CD1c-positive myeloid dendritic cell (primary cell): ENCODE data around the gene HLA-DRB1.
"Not testable (repeated sequence)": the region's sequence is repeated elsewhere in the genome, so short reads cannot be mapped to it uniquely, and the experiment has no call there.

Experiments
- DNase-seq: peaks from one replicate; pipeline ENCODE4 v3.0.0-alpha.2; 2016; ENCODE audit errors: extremely low spot score

The HLA-DRB1 gene

DNA sequence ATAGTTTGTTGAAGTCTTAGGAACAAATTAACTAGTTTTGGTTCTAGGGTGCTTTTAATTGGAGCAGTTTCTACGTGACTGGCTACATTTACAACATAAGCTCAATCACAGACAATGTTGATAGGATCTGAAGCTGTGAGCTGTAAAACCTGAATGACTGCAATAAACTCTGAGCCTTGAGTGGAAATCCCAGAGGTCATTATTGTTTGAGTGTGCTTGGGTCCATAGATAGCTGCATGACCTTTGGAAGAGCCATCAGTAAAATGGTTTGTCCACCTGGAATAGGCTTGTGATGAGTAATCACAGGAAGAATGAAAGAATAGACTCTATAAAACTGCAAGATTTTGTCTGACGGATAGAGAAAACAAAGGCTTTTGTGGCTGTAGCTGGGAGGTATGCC, 26.7 kb downstream of the HLA-DRB1 start:
- DNase-seq, result no peak

GRCh38 chr6:32559747-32560146, 29.9 kb downstream of the HLA-DRB1 start:
- DNase-seq, result no peak

GRCh38 chr6:32558426-32559057, 31.1 kb downstream of the HLA-DRB1 start:
- peak; percentile 42 for DNase-seq

- no peak for DNase-seq
Measured at GRCh38 chr6:32554116-32554965, 35.3 kb downstream of the HLA-DRB1 start.

- no peak for DNase-seq
Measured at GRCh38 chr6:32553037-32553742, 36.5 kb downstream of the HLA-DRB1 start.

- no peak for DNase-seq
Measured at GRCh38 chr6:32551410-32551809, 38.2 kb downstream of the HLA-DRB1 start.

- DNase-seq, result no peak
Measured at GRCh38 chr6:32539839-32540238, 49.8 kb downstream of the HLA-DRB1 start.

DNA sequence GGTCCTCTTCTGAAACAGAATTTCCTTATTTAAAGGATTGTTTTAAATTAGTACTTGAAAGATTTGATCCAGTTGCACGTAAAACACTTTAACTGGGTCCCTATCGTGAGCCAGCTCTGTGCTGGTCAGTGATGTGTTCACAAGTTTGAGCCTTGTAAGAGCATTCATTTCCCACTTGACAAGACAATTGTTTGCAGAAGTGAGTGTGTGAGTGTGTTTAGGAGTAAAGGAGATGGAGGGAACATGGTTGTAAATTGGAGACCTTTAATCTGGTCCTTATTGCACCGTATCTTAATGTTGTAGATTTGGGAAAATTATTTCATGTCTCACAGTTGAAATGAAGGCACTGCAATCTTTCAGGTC, 59.2 kb downstream of the HLA-DRB1 start:
- not testable (repeated sequence) for DNase-seq

- peak; percentile 91 for DNase-seq
Measured at GRCh38 chr6:32529697-32530430, 59.8 kb downstream of the HLA-DRB1 start, which contains the start of gene HLA-DRB5. HLA-DRB5 (minus strand) TSS chr6:32530287; CDS start chr6:32530224, 63 bp downstream.
